HG03469 (cell line): Measurements from ENCODE around the gene PAM.
"Not testable (repeated sequence)": the region's sequence is repeated elsewhere in the genome, so short reads cannot be mapped to it uniquely, and the experiment has no call there.

Experiments
- ATAC-seq: cut with Tn5 transposase; IDR thresholded peaks from one replicate; pipeline ENCODE4 v1.9.1; 2021; ENCODE audit warnings: mild to moderate bottlenecking, moderate library complexity, moderate number of reproducible peaks; ENCODE audit not compliant: unreplicated experiment

Gene PAM

GRCh38 chr5:102981957-102982635 is 227.0 kb downstream of the PAM start:
- no peak for ATAC-seq

- ATAC-seq, result no peak
These were observed 231.0 kb downstream of the PAM start for GRCh38 chr5:102986074-102986473.

- no peak for ATAC-seq
These were observed 233.4 kb downstream of the PAM start for GRCh38 chr5:102988459-102988858.

GRCh38 chr5:102991802-102992201 is 236.7 kb downstream of the PAM start:
- ATAC-seq, result no peak

GRCh38 chr5:102996011-102996575 is 241.0 kb downstream of the PAM start:
- no peak for ATAC-seq

GRCh38 chr5:102998224-102998623 is 243.1 kb downstream of the PAM start:
- ATAC-seq, result no peak

GRCh38 chr5:102999191-102999590 is 244.1 kb downstream of the PAM start:
- ATAC-seq, result no peak

- not testable (repeated sequence) for ATAC-seq
These were observed 244.5 kb downstream of the PAM start for GRCh38 chr5:102999621-103000020.

- no peak for ATAC-seq
These were observed 245.0 kb downstream of the PAM start for GRCh38 chr5:103000089-103000488.

GRCh38 chr5:103003872-103004271 is 248.8 kb downstream of the PAM start:
- no peak for ATAC-seq

GRCh38 chr5:103005276-103005675 is 250.2 kb downstream of the PAM start:
- ATAC-seq, result no peak

- no peak for ATAC-seq
These were observed 251.8 kb downstream of the PAM start for GRCh38 chr5:103006921-103007320.

- ATAC-seq, result no peak
These were observed 255.1 kb downstream of the PAM start for GRCh38 chr5:103010168-103010567.

- no peak for ATAC-seq
These were observed 258.9 kb downstream of the PAM start for GRCh38 chr5:103013933-103014552.

GRCh38 chr5:103014983-103015382 is 259.9 kb downstream of the PAM start:
- ATAC-seq, result no peak

- ATAC-seq, result no peak
These were observed 261.1 kb downstream of the PAM start for GRCh38 chr5:103016167-103016566.

- ATAC-seq, result no peak
These were observed 264.7 kb downstream of the PAM start for GRCh38 chr5:103019804-103020203.

GRCh38 chr5:103021314-103021713 is 266.2 kb downstream of the PAM start:
- peak; percentile 71 for ATAC-seq

- no peak for ATAC-seq
These were observed 272.2 kb downstream of the PAM start for GRCh38 chr5:103027267-103027666.

- ATAC-seq, result no peak
These were observed 276.5 kb downstream of the PAM start for GRCh38 chr5:103031607-103032006.

GRCh38 chr5:103033696-103034095 is 278.6 kb downstream of the PAM start:
- no peak for ATAC-seq

- no peak for ATAC-seq
These were observed 279.7 kb downstream of the PAM start for GRCh38 chr5:103034662-103035392.
